HG02840 (cell line): Measurements from ENCODE around the gene ANKS1B.
"Not testable (repeated sequence)": the region's sequence is repeated elsewhere in the genome, so short reads cannot be mapped to it uniquely, and the experiment has no call there.

Source experiments
- ATAC-seq: cut with Tn5 transposase; IDR thresholded peaks from one replicate; pipeline ENCODE4 v1.9.1; 2021; ENCODE audit warnings: mild to moderate bottlenecking, moderate library complexity, moderate number of reproducible peaks; ENCODE audit not compliant: unreplicated experiment, low FRiP score

The ANKS1B gene

GRCh38 chr12:99984271-99985128 lies at the start of gene ANKS1B:
TSS of gene ANKS1B (minus strand) at chr12:99984936. CDS start at chr12:99984237, 699 bp downstream.
- ATAC-seq: no peak

GRCh38 chr12:100031836-100032235 lies 47.1 kb upstream of the ANKS1B start:
- no peak for ATAC-seq

- no peak for ATAC-seq
Observed at GRCh38 chr12:100027671-100028070, 42.9 kb upstream of the ANKS1B start.

- no peak for ATAC-seq
Observed at GRCh38 chr12:100026241-100026640, 41.5 kb upstream of the ANKS1B start.

GRCh38 chr12:100024974-100025555 lies 40.3 kb upstream of the ANKS1B start:
- ATAC-seq: no peak

- ATAC-seq: no peak
Observed at GRCh38 chr12:100020370-100020769, 35.6 kb upstream of the ANKS1B start.

GRCh38 chr12:100017056-100017455 lies 32.3 kb upstream of the ANKS1B start:
- no peak for ATAC-seq

GRCh38 chr12:100016304-100016703 lies 31.6 kb upstream of the ANKS1B start:
- ATAC-seq: not testable (repeated sequence)

- not testable (repeated sequence) for ATAC-seq
Observed at GRCh38 chr12:100005846-100006245, 21.1 kb upstream of the ANKS1B start.

- ATAC-seq: no peak
Observed at GRCh38 chr12:99997806-99998205, 13.1 kb upstream of the ANKS1B start.

- ATAC-seq: no peak
Observed at GRCh38 chr12:99996095-99996494, 11.4 kb upstream of the ANKS1B start.

GRCh38 chr12:99985631-99986030 lies 895 bp upstream of the ANKS1B start:
- ATAC-seq: no peak

- no peak for ATAC-seq
Observed at GRCh38 chr12:99985129-99985570, 414 bp upstream of the ANKS1B start.

GRCh38 chr12:99983456-99984258 lies 1.1 kb downstream of the ANKS1B start:
- no peak for ATAC-seq

- no peak for ATAC-seq
Observed at GRCh38 chr12:99981639-99982190, 3.0 kb downstream of the ANKS1B start.

- ATAC-seq: no peak
Observed at GRCh38 chr12:99979471-99979870, 5.3 kb downstream of the ANKS1B start.

- ATAC-seq: no peak
Observed at GRCh38 chr12:99978152-99978551, 6.6 kb downstream of the ANKS1B start.

GRCh38 chr12:99977550-99977949 lies 7.2 kb downstream of the ANKS1B start:
- no peak for ATAC-seq

- ATAC-seq: no peak
Observed at GRCh38 chr12:99976762-99977161, 8.0 kb downstream of the ANKS1B start.

- no peak for ATAC-seq
Observed at GRCh38 chr12:99975321-99975720, 9.4 kb downstream of the ANKS1B start.

GRCh38 chr12:99974146-99974545 lies 10.6 kb downstream of the ANKS1B start:
- ATAC-seq: no peak
